RPMI7951 (cell line): ENCODE measurements around the gene HLX. TPM values are rescaled to one million over a fixed set of nuclear protein-coding genes. Genes with fewer than 3 reads are reported as not detected.

Experiments used
- DNase-seq: peaks from one replicate; pipeline ENCODE4 v3.0.0-alpha.2; 2012; ENCODE audit warnings: low read depth
- total RNA-seq: library from RNA; depleted of rRNA; stranded (reverse); fragments of >200 nt; shearing (Covaris generic); gene quantifications from 2 replicates; pipeline ENCODE4 v1.2.3, GENCODE V29; 2014

The HLX gene
- total RNA-seq, 1 experiment from 2014 or later: 5.2 TPM

DNA sequence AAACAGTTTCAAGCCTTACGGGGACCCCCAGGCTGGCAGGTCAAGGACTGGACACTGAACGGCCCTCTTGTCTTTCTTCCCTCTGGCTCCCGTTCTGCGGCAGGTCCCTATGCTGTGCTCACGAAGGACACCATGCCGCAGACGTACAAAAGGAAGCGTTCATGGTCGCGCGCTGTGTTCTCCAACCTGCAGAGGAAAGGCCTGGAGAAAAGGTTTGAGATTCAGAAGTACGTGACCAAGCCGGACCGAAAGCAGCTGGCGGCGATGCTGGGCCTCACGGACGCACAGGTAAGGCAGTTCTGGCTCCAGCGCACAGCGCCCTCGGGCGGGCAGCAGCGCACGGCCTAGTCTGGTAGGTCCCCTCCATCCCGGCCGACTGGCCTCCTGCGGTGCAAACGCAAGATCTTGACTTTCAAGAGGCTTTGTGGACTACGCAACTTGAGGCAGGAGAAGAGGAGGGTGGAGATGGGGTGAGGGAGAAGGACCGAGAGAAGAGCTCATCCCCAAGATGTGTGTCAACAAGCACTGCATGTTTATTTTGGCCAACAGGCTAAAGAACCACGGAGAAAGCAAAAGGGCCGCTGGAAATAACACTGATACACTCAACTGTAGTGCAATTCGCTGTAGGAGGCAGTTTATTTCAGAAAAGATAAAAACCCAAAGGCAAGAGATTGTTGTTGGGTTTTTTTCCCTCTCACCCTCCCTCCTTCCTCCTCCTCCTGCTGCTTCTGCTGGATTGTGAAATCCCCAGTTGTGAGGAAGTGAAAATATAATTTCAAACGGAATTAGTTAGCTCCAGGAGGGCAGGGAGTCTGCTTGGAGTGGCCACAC lies 3.0 kb downstream of the HLX start:
- DNase-seq: no peak

DNA sequence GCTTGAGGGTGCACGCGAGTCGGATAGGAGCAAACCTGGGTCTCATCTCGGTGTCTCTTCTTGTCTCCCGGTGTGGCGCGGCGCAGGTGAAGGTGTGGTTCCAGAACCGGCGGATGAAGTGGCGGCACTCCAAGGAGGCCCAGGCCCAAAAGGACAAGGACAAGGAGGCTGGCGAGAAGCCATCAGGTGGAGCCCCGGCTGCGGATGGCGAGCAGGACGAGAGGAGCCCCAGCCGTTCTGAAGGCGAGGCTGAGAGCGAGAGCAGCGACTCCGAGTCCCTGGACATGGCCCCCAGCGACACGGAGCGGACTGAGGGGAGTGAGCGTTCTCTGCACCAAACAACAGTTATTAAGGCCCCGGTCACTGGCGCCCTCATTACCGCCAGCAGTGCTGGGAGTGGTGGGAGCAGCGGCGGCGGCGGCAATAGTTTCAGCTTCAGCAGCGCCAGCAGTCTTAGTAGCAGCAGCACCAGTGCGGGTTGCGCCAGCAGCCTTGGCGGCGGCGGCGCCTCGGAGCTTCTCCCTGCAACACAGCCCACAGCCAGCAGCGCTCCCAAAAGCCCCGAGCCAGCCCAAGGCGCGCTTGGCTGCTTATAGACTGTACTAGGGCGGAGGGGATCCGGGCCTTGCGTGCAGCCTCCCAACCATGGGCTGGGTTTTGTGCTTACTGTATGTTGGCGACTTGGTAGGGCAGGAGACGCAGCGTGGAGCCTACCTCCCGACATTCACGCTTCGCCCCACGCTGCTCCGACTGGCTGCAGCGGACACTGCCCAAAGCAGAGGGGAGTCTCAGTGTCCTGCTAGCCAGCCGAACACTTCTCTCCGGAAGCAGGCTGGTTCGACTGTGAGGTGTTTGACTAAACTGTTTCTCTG lies 5.1 kb downstream of the HLX start:
- DNase-seq: no peak

DNA sequence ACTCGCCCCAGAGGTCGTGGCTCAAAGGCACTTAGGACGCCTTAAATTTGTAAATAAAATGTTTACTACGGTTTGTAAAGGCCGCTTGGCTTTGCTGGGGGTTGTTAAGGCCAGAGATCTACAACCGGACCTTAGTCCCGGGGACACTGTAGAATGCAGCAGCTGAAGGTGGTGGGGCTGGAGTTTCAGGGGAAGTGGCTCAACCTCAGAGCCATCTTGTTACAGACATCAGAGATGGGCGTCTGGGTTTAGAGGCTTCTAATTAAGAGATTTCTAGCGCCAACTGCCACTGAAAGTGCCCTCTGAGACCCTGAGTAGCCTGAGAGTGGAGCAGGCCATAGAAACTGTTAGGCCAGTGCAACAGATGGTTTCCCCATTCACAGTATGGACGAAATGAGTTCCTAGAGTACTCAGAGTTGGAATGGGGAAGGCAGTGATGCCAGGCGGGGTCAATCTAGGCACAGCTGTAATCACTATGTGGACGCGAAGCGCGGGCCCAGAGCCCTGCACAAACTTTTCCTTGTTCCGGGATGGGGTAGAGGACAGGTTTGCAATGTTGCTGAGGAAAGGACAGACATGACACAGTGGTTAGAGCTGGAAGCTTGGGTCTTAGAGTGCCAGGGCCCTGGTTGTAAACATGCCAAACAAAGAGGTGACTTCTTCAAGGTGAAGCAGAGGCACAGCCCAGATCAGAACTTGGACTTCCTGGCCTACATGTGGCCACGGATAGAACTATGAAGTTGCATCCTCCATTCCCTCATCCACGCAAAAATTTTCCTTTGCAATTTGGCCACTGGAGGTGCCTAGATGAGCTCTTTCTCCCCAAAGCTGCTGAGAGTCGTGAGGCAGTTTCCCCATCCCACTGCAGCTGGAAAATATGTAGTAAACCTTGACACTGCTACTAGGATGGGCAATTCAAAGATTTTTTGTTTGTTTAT lies 6.0 kb downstream of the HLX start:
- no peak for DNase-seq

DNA sequence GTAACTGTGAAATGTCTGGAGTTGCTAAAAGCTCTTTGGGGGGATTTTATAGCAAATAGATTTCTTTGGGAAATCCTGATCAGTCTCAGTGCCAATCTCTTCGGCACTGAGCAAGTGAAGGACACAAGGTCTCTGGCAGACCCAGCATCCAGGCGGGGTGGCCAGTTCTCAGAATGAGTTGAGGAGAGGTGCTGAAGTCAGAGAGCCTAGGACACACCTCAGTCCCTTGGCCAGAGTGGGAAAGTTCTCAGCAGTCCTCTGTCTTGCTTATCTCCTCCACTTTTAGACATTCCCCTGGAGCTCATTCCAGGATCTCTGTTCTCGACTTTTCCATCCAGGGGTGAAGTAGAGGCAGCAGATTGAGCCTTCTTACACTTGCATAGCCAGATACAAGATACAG lies 6.7 kb downstream of the HLX start:
- no peak for DNase-seq

DNA sequence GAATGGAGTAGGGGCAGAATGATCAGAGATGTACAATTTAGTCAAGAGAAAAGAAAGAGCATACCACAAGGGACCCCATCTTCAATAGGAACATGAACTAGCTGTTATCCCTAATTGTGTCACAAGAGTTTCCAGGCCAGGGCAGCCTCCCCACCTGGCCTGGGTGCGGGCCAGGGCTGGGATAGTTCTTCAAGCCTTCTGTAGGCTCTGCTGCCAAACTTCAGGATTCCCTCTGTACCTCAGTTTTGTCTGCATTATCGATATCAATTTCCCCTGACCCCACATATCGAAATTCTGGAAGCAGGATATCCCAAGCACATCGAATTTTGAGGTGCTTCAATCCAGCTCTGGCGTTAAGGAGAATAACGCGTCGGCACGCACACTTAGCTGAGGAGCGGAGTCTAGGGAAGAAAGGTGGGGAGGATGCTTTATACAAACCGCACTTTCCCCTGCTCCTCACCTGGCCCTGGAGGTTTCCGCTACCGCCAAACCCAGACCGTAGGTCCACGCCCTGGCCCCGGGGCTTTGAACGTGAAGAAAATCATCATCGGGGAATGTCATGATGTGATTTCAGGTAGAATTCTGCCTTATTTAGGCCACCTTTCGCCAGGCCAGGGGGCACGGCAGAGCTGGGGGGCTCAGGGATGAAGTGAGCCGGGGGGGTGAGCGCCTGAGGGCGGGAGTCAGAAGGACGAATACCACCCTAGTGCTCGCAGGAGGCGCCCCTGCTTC lies 7.4 kb downstream of the HLX start:
- no peak for DNase-seq

DNA sequence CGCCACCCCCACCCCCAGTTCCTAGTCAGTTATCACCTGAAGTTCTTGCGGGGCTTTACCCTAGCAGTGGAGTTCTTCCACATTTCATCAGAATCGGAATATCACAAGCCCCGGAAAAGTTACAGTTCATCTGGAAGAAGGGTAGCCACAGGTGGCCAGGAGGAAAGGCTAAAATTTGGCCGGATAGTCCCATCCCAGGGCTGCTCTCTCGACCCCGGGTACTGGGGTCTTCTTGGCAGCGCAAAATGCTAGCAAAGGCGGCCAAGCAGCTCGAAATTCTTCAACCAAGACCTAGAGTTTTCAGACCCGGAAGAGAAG lies 7.9 kb downstream of the HLX start:
- no peak for DNase-seq

DNA sequence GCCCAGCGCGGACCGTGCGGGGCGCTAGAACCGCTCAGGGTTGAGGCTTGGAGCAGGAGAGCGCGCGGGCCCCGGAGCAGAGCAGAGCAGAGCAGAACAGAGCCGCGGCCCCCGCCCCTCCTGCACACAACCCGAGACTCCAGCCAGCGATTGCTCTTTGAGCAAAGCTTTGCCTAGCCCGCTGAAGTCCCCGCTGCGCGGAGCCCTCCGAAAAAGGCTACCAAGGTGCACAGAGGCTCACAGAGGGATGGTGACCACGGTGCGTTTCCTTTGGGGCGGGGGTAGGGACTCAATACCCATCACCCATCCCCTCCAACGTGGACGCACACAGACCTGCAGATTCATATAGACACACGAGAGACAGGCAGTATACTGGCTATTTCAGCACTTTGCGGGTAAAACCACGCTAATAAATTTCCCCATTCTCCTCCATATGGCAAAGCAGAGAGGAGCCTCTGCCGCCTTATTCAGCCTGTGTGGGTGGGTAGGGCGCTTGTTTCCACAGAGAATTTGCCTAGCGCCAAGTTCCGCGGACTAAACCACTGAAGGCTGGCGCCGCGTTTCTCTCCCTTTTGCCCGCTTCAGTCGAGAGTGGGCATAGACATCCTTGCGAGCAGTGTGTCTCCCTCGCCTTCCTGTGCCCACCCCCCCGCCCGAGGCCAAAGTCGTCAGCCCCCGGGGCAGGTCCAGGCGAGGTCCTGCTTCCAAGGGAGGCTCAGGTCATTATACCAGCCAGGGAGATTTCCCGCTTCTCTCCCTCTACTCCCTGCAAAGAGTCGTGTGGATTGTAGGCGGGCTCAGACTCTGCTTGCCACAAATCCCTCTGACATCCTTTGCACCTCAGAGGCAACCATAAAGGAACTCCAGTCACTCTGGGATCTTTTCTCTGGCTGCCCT lies 8.5 kb downstream of the HLX start:
- peak; percentile 33 for DNase-seq

DNA sequence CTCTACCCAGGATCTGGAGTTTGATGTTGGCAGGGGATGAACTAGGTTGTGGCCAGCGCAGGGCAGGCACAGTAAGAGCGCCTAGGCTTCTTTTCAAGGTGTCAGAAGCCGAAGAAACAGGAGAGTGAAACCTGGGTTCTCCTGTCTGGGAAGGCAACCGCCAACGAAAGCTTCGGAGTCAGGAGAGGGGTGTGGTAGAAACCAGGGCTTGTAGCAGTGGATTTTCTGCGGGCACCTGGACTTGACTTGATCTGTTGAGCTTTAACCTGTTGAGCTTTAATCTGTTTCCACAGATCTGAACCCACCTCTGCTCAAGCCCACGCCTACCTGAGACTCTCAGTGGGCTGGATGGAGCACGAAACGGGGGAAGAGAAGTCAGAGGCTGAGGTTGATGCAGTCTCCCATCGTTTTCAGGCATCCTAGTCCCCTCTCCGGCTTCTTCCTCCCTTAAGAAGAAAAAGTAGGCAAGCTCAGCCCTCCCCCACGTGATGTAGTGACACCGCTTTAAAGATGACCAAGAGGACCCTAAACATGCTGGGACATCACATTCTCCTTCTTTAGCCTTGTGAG lies 9.3 kb downstream of the HLX start:
- no peak for DNase-seq

DNA sequence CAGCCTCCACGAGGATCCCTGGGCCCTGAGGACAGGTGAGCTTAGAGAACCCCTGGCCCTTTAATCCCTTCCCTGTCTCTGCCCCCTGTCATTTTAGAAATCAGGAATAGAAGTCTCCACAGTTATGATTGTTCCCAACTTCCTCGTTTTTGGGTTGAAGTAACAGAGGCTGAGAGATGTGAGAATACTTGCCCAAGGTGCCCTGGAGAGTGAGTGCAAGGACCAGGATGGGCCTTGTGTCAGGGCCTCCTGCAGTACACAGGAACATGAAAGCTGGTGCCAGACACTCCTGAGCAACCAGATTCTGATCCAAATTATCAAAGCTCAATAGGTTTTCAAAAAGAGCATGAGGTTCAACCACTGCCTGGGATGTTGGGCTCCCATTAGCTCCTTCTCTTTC lies 10.1 kb downstream of the HLX start:
- no peak for DNase-seq

DNA sequence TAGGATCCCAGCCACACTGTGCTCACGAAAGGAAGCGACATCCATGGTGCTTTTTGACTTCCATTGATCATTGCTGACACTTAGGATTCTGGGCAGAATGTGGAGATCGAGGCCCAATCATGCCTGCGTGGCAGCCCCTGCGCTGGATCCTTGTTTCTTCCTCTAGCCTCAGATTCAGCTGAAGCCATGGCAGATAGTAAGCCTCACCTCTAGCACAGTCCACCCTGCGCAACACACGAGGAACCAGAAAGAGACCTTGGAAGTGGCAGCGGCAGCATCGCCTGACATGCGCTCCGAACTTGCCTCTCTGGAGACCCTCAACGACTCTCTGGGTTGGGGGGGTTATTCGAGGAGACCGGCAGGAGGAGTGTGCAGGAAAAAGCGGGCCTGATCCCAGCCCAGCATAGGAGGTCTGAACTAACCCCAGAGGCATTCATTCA lies 10.6 kb downstream of the HLX start:
- no peak for DNase-seq

DNA sequence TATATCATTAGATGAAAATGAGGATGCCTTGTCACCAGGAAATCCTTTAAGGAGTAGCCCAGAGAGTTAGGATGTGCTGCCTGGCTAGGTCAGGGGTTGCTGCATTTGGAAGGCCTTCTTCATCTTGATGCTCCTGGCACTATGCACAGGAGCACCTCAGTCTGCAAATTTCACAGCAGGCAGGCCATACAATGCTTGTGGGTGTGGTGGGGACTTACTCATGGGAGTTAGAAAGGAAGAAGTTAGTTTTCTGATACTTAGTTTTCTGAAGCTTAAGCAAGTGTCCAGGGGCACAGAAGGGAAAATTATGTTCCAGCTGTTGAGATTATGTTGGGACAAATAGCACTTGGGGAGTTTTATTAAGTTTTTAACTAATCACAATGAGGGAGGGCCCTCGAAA lies 11.4 kb downstream of the HLX start:
- DNase-seq: no peak

DNA sequence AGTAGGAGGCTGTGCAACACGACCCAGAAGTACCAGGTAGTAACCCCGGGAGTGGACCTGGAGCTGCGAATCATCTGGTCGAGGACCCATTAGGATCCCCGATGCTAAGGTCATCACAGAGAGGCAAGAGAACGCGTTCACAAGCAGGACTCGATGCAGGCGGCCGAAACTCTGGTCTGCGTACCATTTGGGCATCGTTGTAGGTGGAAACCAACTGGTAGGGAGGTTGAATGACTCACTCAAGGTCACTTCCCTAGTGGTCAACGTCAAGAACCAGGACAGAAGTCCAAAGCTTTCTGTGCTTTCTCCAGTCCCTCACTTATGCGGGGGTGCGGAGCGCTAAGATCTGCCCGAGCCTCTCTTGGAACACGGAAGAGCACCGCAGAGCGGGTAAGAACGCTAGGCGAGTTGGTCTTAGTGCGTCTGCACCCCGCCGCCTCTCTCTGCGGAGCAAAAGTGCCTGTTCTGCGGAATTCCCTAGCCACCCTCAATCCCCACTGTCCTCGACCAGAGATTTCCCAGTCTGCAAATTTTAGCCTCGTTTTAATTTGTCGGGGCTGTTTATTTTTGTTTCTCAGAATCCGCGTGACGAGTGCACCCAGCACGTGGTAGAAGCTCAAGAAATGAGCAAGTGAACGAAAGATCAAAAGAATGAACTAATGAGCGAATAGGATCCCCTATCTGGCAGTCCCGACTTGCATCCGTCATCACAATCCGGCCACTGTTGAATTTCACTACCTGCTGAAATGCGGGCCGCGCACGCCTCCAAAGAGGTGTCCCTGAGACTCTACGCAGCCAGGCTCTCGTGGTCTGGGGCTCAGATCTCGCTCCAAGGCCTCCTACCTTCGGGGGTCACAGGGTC lies 12.2 kb downstream of the HLX start:
- DNase-seq: no peak

DNA sequence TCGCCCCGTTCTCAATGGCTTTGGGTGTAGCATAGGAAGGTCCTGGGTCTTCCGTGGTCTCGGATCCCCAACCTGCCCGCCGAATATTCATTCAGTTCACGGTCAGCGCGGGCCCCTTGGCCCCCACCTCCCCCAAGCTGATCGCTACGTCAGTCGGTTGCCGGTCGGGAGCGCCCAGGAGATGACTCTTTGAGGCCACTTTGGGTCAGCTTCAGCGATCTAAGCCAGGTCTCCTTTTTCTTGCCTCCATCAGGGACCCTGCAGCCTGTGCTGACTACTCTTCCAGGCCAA lies 12.8 kb downstream of the HLX start:
- no peak for DNase-seq

DNA sequence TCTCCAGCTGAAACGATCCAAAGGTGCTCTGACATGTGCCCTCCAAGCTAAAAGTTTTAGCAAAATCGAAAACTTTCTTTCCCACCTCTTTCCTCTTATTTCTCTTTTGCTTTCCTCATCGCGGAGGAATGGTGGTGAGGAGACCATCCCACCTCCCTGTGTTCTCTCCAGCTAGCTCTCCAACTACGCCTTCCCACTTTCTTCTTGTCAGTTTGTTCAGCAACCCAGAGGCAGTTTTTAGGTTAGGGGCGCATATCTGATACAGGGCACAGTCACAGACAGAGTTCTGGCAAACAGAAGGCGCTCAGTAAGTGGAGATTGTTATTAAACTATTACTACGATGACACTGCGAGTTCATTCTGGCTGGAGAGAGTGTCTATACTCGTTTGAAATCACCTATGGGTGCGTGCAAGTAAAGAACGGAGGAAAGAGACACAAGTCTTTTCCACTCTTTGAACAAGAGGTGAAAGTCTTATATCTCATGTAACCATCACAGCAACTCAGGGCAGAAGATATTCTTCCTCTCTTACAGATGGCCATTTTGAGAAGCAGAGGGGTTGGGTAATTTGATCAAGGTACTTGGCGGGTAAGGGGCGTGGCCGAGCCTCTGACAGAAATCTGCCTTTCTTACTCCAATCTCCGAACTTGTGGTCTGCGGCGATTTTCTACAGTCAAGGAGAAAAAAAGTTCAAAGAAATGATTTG lies 13.9 kb downstream of the HLX start:
- DNase-seq: no peak

DNA sequence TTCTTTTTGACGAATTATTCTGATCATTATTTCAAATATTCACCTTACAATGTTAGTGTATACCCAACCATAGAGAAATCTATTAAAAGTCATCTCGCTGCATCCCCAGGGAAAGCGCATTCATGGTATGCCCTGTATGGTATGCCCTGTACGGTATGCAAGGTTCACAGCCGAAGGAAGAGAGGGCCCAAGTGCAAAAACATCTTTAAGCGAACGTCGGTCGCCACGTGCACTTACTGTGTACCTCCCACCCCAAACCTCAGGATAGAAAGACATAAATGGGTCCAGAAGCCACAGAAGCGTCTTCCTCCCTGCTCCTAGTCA lies 14.4 kb downstream of the HLX start:
- no peak for DNase-seq

DNA sequence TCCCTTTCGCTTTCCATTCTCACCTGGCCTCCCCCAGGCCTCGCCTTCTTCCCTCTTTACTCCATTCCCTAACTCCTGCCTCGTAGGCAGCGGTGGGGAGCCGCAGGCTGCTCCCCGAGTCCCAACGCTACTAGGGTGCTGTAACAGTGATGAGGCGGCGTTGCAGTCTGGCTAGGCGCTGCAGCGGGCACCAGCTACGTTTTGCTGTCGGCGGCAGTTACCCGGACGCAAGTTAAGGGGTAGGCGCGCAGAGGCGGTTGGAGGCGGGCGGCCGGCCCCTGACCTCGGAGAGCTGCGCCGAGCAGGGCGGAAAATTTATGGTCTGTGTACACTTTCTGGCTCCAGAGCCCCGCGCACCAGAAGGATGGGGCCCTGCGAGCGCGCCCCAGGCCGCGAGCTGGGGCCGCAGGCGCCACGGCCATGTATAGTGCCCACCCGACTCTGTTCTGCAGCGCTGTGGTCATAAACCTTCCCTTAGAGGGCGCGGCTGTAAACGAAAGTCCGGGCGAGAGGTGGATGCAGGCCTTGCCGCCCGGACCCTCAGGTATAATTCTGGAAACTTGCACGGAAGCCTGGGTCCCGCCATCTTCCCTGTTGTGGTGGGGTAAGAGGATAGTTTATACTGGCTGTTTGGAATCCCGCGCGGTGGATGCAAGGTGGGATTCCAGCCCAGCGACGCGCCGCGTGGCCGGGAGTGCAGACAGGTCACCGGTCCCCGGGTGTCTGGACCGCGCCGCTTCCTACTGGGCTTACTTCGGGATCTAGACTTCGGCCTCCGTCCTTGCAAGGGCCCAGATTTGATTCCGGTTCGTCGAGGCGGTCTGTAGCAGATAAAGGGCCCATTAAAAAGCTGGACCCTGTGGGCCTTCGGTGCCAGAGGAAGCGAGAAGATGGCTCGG lies 15.0 kb downstream of the HLX start:
- no peak for DNase-seq

DNA sequence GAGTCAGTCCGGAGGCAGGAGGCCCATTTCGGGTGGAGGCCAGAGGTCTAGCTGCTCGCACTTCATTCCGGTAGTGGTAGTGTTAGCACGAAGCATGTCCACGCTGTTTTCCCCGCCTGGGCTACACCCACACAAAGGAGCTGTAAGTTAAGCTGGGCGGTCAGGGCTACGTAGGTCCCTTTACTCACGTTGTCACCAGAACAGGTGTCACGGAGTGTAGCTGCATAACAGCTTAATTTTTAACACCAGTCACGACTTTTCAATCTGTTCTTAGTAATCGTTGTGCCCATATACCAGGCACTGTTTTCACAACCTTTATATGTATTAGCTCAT lies 15.6 kb downstream of the HLX start:
- no peak for DNase-seq

DNA sequence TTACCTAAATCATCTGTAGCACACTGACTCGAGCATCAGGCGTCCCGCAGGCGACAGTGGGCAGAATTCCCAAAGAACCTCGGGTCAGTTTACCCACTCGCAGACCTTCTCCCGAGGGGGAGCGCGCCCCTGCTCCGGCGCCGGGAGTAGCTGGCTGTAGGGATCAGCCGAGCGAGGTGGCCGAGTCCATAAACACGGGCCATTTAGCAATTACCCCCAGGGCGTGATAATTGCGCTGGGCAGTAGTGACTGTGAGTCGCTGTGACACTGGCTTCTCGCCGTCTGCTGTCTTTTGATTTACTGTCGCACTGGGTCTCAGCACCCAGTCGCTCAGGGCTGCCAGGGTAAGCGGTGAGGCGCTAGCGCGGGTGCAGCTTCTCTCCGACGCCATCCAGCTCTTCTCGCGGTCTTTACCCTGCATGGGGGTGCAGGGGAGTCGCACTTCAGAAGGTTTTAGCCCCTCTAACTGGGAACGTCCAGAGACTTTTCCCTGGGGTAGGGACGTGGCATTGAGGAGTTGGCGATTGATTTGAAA lies 16.2 kb downstream of the HLX start:
- DNase-seq: no peak
